HL-60 (cell line): ENCODE results near the gene OSBPL2.

ENCODE experiments used
- DNase-seq, 2 experiments: peaks; one replicate each; pipeline ENCODE4 v3.0.0-alpha.2; 2010 to 2020; ENCODE audit warnings: low read depth in 1 of 2, low spot score in 1 of 2
- H3K27ac ChIP-seq: fragments of 250-450 bp; sonication (Bioruptor Pico); replicated peaks from 2 replicates; pipeline ENCODE4 v1.5.1; 2020; ENCODE audit warnings: mild to moderate bottlenecking, moderate library complexity
- H3K27me3 ChIP-seq: fragments of 250-450 bp; sonication (Bioruptor Pico); 2 replicates; pipeline ENCODE4 v1.5.1; 2021; ENCODE audit warnings: mild to moderate bottlenecking, moderate library complexity; ENCODE audit not compliant: insufficient read depth, poor library complexity, severe bottlenecking
- H3K4me3 ChIP-seq: replicated peaks from 2 replicates; pipeline ENCODE4 v1.5.1; 2011; ENCODE audit warnings: mild to moderate bottlenecking, control low read depth, low read length; ENCODE audit not compliant: insufficient read depth
- CTCF ChIP-seq: IDR thresholded peaks from one replicate; pipeline ENCODE4 v1.5.1; 2011; ENCODE audit warnings: low read length, control low read depth, inconsistent platforms; ENCODE audit not compliant: insufficient read depth
- GABPA ChIP-seq: IDR thresholded peaks from 2 replicates; pipeline ENCODE4 v1.6.1; 2012; ENCODE audit warnings: low read depth
- POLR2AphosphoS5 ChIP-seq: IDR thresholded peaks from 2 replicates; pipeline ENCODE4 v1.6.1; 2012; ENCODE audit warnings: low read depth
- REST ChIP-seq: IDR thresholded peaks from 2 replicates; pipeline ENCODE4 v1.6.1; 2012; ENCODE audit warnings: low read depth; ENCODE audit not compliant: insufficient replicate concordance
- SPI1 ChIP-seq: IDR thresholded peaks from 2 replicates; pipeline ENCODE4 v1.6.1; 2012; ENCODE audit warnings: low read depth, mild to moderate bottlenecking, borderline replicate concordance

The OSBPL2 gene

GRCh38 chr20:62332421-62332820, 94.1 kb downstream of the OSBPL2 start:
- no peaks in the 10 kb centered on the region for H3K27me3 ChIP-seq
- no peak overlapping the region for H3K27ac ChIP-seq
- no peak for DNase-seq
- TF ChIP-seq CTCF = no peak
- no peak for TF ChIP-seq POLR2AphosphoS5
- TF ChIP-seq SPI1 = no peak
- no peak for TF ChIP-seq GABPA
- no peak for TF ChIP-seq REST
- H3K4me3 ChIP-seq = no peak overlapping the region

- no peak for TF ChIP-seq REST
- TF ChIP-seq POLR2AphosphoS5 = no peak
- TF ChIP-seq SPI1 = no peak
- no peak for TF ChIP-seq GABPA
- TF ChIP-seq CTCF = no peak
- no peak for DNase-seq
- Histone ChIP-seq H3K27ac (no peak overlapping the region), H3K4me3 (no peak overlapping the region), H3K27me3 (no peaks in the 10 kb centered on the region)
These were observed 94.9 kb downstream of the OSBPL2 start for GRCh38 chr20:62332989-62333819.

- Histone ChIP-seq H3K4me3 (no peak overlapping the region), H3K27ac (no peak overlapping the region), H3K27me3 (no peaks in the 10 kb centered on the region)
- TF ChIP-seq CTCF (no peak), POLR2AphosphoS5 (no peak), REST (no peak), GABPA (no peak), SPI1 (no peak)
- DNase-seq = no peak
These were observed 95.7 kb downstream of the OSBPL2 start for GRCh38 chr20:62333820-62334595.
